ENCODE results near the gene AXL. TPM values are rescaled to one million over a fixed set of nuclear protein-coding genes. Genes with fewer than 3 reads are reported as not detected.
A peak's percentile ranks its signal among the peaks of the same experiment; 100 is the strongest.

AXL gene
- total and polyA plus RNA-seq, 12 donors: 6.5 to 22.8 (median 9.8) TPM

- Histone ChIP-seq H3K27ac (peak overlapping the region in 3 of 10 donors; percentile 12 to 70 (median 70)), H3K4me1 (peaks cover 0 to 19% (median 0%) of the 10 kb centered on the region in 9 donors), H3K4me3 (no peak overlapping the region), H3K27me3 (no peaks in the 10 kb centered on the region), H3K36me3 (no peaks in the 10 kb centered on the region), H3K9me3 (no peaks in the 10 kb centered on the region)
- no peak for TF ChIP-seq CTCF (IDR thresholded peaks at IDR 0.05)
- 75% methylated on average over 10 of the region's 10 CpGs for WGBS, 2 donors
- no peak for DNase-seq
- intact Hi-C loops (cut with DNase I): loop anchor here in 8 of 10 donors (2.0 to 10.0 kb wide), 8 partner anchors 51 to 369 kb away; partner anchors contain the start of genes CCDC97 (in 1 of the 8), CEACAM21 (in 1 of the 8), DMAC2 (in 1 of the 8) and TGFB1 (in 1 of the 8)
- ATAC-seq: no peak
Measured at GRCh38 chr19:41205995-41206394, 13.0 kb upstream of the AXL start.

GRCh38 chr19:41206456-41206855, 12.6 kb upstream of the AXL start:
- intact Hi-C loops (cut with DNase I): loop anchor here in 4 of 10 donors (5.0 to 10.0 kb wide), 4 partner anchors 51 to 368 kb away; partner anchors contain the start of genes CEACAM21 (in 1 of the 4), DMAC2 (in 1 of the 4) and TGFB1 (in 1 of the 4)
- WGBS, 2 donors: 70 to 71% methylated on average over 9 of the region's 9 CpGs
- no peak for DNase-seq
- no peak for TF ChIP-seq CTCF (IDR thresholded peaks at IDR 0.05)
- Histone ChIP-seq H3K27ac (peak overlapping the region in 6 of 10 donors; percentile 63 to 75 (median 70)), H3K9me3 (no peaks in the 10 kb centered on the region), H3K36me3 (no peaks in the 10 kb centered on the region), H3K4me3 (no peak overlapping the region), H3K27me3 (no peaks in the 10 kb centered on the region), H3K4me1 (peaks cover 0 to 19% (median 0%) of the 10 kb centered on the region in 9 donors)
- no peak for ATAC-seq

GRCh38 chr19:41206926-41207750, 11.9 kb upstream of the AXL start:
- H3K4me3 ChIP-seq: peak overlapping the region in 5 of 10 donors; percentile 5 to 27 (median 19)
- no peak for TF ChIP-seq CTCF (IDR thresholded peaks at IDR 0.05)
- H3K27me3 ChIP-seq: no peaks in the 10 kb centered on the region
- DNase-seq: peak; percentile 84
- H3K4me1 ChIP-seq: peaks cover 0 to 19% (median 0%) of the 10 kb centered on the region in 9 donors
- H3K27ac ChIP-seq: peak overlapping the region; percentile 51 to 76 (median 70)
- no peaks in the 10 kb centered on the region for H3K36me3 ChIP-seq
- WGBS, 2 donors: 53 to 54% methylated on average over 26 of the region's 26 CpGs
- no peaks in the 10 kb centered on the region for H3K9me3 ChIP-seq
- peak; percentile 75 to 92 (median 90) for ATAC-seq
- intact Hi-C loops (cut with DNase I): loop anchor here in 4 of 10 donors (5.0 to 10.0 kb wide), 4 partner anchors 50 to 368 kb away; partner anchors contain the start of genes CEACAM21 (in 1 of the 4), DMAC2 (in 1 of the 4) and TGFB1 (in 1 of the 4)

- TF ChIP-seq CTCF (IDR thresholded peaks at IDR 0.05): no peak
- H3K36me3 ChIP-seq: no peaks in the 10 kb centered on the region
- no peak overlapping the region for H3K4me3 ChIP-seq
- WGBS, 2 donors: 79 to 97% methylated on average over 1 of the region's 1 CpG
- peaks cover 0 to 6% (median 0%) of the 10 kb centered on the region in 9 donors for H3K4me1 ChIP-seq
- ATAC-seq (no peak), DNase-seq (no peak)
- no peaks in the 10 kb centered on the region for H3K9me3 ChIP-seq
- intact Hi-C loops (cut with DNase I): no loop called here
- peaks cover 0 to 15% (median 5%) of the 10 kb centered on the region in 7 donors for H3K27me3 ChIP-seq
- H3K27ac ChIP-seq: no peak overlapping the region
Measured at GRCh38 chr19:41214161-41214560, 4.9 kb upstream of the AXL start.

All from heart right ventricle (tissue), 16 donors.